Vagina (tissue), 2 donors: ENCODE measurements around the gene CDK14.

ENCODE experiments used
- POLR2A ChIP-seq, 2 donors: fragments of 450-650 bp; IDR thresholded peaks; one replicate each; pipeline ENCODE4 v1.6.1; 2017; ENCODE audit warnings: antibody characterized with exemption in 2 of 2, mild to moderate bottlenecking in 2 of 2, moderate library complexity in 2 of 2
- POLR2AphosphoS5 ChIP-seq, 2 donors: sonication (generic); formaldehyde crosslinking; IDR thresholded peaks; one replicate each; pipeline ENCODE4 v1.9.0; 2017; ENCODE audit warnings: antibody characterized with exemption in 2 of 2, mild to moderate bottlenecking in 2 of 2, low read depth in 1 of 2; ENCODE audit not compliant: insufficient read depth in 1 of 2
- TF ChIP-seq, protein P1 (sequence below), 3 experiments: fragments of 450-650 bp in 2 of 3; fragments of 200-600 bp in 1 of 3; sonication (generic) in 1 of 3; IDR thresholded peaks; one replicate each; pipeline ENCODE4 v1.5.1; 2017 to 2019; ENCODE audit warnings: antibody characterized with exemption in 3 of 3, mild to moderate bottlenecking in 2 of 3, moderate library complexity in 2 of 3

DNA sequence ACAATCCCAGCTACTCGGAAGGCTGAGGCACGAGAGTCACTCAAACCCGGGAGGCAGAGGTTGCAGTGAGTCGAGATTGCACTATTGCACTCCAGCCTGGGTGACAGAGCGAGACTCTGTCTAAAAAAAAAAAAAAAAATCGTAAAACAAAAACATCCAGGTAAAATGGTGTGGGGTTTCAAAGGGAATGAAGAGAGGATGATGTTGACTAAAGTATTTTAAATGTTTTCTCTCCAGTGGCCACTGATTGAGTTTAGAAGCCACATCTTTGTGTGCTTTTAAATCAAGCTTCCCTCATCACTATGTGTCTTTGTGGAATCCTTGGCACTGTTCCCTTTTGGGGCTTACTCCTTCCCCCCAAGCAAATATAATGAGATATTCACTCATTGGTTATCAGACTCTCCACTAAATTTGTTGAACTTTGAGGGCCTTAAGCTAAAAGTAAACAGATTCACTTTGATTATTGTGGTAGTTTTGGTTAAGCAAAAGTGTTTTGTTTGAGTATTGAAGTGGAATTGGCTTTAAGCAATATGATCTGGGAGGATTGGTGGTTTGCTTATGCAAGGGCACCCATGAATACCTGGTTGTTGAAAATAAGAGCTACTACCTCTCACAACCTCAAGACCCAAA, 162.9 kb downstream of the CDK14 start:
- TF ChIP-seq POLR2A (IDR thresholded peaks at IDR 0.05) = no peak
- TF ChIP-seq, protein P1, sequence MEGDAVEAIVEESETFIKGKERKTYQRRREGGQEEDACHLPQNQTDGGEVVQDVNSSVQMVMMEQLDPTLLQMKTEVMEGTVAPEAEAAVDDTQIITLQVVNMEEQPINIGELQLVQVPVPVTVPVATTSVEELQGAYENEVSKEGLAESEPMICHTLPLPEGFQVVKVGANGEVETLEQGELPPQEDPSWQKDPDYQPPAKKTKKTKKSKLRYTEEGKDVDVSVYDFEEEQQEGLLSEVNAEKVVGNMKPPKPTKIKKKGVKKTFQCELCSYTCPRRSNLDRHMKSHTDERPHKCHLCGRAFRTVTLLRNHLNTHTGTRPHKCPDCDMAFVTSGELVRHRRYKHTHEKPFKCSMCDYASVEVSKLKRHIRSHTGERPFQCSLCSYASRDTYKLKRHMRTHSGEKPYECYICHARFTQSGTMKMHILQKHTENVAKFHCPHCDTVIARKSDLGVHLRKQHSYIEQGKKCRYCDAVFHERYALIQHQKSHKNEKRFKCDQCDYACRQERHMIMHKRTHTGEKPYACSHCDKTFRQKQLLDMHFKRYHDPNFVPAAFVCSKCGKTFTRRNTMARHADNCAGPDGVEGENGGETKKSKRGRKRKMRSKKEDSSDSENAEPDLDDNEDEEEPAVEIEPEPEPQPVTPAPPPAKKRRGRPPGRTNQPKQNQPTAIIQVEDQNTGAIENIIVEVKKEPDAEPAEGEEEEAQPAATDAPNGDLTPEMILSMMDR (IDR thresholded peaks at IDR 0.05) = no peak
- no peak for TF ChIP-seq POLR2AphosphoS5 (IDR thresholded peaks at IDR 0.05; ENCODE audit: insufficient read depth in 1 of 2, low read depth in 1 of 2)
